Panc1 (cell line): ENCODE measurements around the gene EPS8L1. TPM values are rescaled to one million over a fixed set of nuclear protein-coding genes. Genes with fewer than 3 reads are reported as not detected.

Experiments used
- ATAC-seq: fragments of 200-7000 bp; cut with Tn5 transposase; 2 replicates; pipeline ENCODE4 v1.9.1; 2020; ENCODE audit warnings: mild to moderate bottlenecking, moderate library complexity
- BruUV-seq: library from RNA; stranded (reverse); fragments of 400-500 nt; replicated peaks from 2 replicates; lab custom pipeline; 2021; lab: Mats Ljungman, UMichigan
- CTCF ChIA-PET: fragments of 300-600 bp; sonication (Branson Sonifier 250); formaldehyde crosslinking; loops from one replicate; lab custom pipeline; 2022; ENCODE audit warnings: antibody characterized with exemption; lab: Charles Lee
- POLR2A ChIA-PET: fragments of 300-600 bp; sonication (Branson Sonifier 250); formaldehyde crosslinking; loops from one replicate; lab custom pipeline; 2022; ENCODE audit warnings: antibody characterized with exemption; lab: Charles Lee
- DNase-seq: peaks from one replicate; pipeline ENCODE4 v3.0.0-alpha.2; 2010; ENCODE audit warnings: low read depth, low spot score
- H3K27ac ChIP-seq: 2 replicates; pipeline ENCODE4 v1.5.1; 2011; ENCODE audit warnings: mild to moderate bottlenecking, low read length, inconsistent platforms
- H3K27me3 ChIP-seq: fragments of 200-500 bp; sonication (Bioruptor generic); 2 replicates; pipeline ENCODE4 v1.6.0; 2014; ENCODE audit warnings: low read length, inconsistent platforms; ENCODE audit not compliant: control insufficient read depth, insufficient read depth
- H3K36me3 ChIP-seq: fragments of 200-500 bp; sonication (Bioruptor generic); 2 replicates; pipeline ENCODE4 v1.5.1; 2014; ENCODE audit warnings: inconsistent platforms, mild to moderate bottlenecking, low read length, moderate library complexity; ENCODE audit not compliant: control insufficient read depth, insufficient read depth
- H3K4me1 ChIP-seq: 2 replicates; pipeline ENCODE4 v1.5.1; 2011; ENCODE audit warnings: inconsistent platforms, mild to moderate bottlenecking, low read length, moderate library complexity; ENCODE audit not compliant: control insufficient read depth, insufficient read depth
- H3K4me3 ChIP-seq, 2 experiments: 2 replicates each; pipeline ENCODE4 v1.5.1; 2011 to 2012; ENCODE audit warnings: low read depth in 2 of 2, low read length in 2 of 2, mild to moderate bottlenecking in 2 of 2, inconsistent platforms in 1 of 2, moderate library complexity in 1 of 2
- H3K9me3 ChIP-seq: fragments of 200-500 bp; sonication (Bioruptor generic); 2 replicates; pipeline ENCODE4 v1.5.1; 2014; ENCODE audit warnings: low read depth, mild to moderate bottlenecking, inconsistent platforms, low read length, moderate library complexity; ENCODE audit not compliant: control insufficient read depth, insufficient read depth
- CTCF ChIP-seq: fragments of 450-650 bp; IDR thresholded peaks from 2 replicates; pipeline ENCODE4 v1.5.1; 2017; ENCODE audit warnings: mild to moderate bottlenecking
- POLR2AphosphoS5 ChIP-seq: IDR thresholded peaks from 2 replicates; pipeline ENCODE4 v1.6.1; 2012; ENCODE audit warnings: mild to moderate bottlenecking, low read depth, low read length, moderate library complexity
- REST ChIP-seq, 2 experiments: IDR thresholded peaks; 2 replicates each; pipeline ENCODE4 v1.6.1; 2011 to 2012; ENCODE audit warnings: low read depth in 2 of 2, control low read depth in 1 of 2, low read length in 1 of 2, mild to moderate bottlenecking in 1 of 2, moderate library complexity in 1 of 2; ENCODE audit not compliant: insufficient read depth in 1 of 2
- SIN3A ChIP-seq: IDR thresholded peaks from 2 replicates; pipeline ENCODE4 v1.6.1; 2012; ENCODE audit warnings: low read depth, mild to moderate bottlenecking, low read length, moderate library complexity, borderline replicate concordance; ENCODE audit not compliant: insufficient read depth
- TCF7L2 ChIP-seq: IDR thresholded peaks from 2 replicates; pipeline ENCODE4 v1.6.1; 2011; ENCODE audit warnings: mild to moderate bottlenecking, low read depth, low read length, inconsistent platforms
- in situ Hi-C: cut with HindIII; loops from 2 replicates; pipeline ENCODE4 v1.10.0; 2016; ENCODE audit warnings: low sequenced_read_pairs, low pct_unique_long_range_greater_than_20kb
- intact Hi-C: fragments of 100-400 bp; cut with micrococcal nuclease; formaldehyde crosslinking; loops from one replicate; pipeline ENCODE4 v1.10.0; 2022; ENCODE audit not compliant: unreplicated experiment
- total RNA-seq: library from RNA; stranded (reverse); gene quantifications from one replicate; pipeline ENCODE4 v1.2.1, GENCODE V29; 2021; ENCODE audit not compliant: unreplicated experiment

EPS8L1 gene
- total RNA-seq, 1 experiment from 2014 or later, result 11.0 TPM

- DNase-seq (no peak), ATAC-seq (no peak)
- no peak overlapping the region for H3K4me3 ChIP-seq
- in situ Hi-C loops (no loop called here), intact Hi-C loops (no loop called here)
- BruUV-seq, result no TSS peak
- H3K27me3 ChIP-seq, result no peaks in the 10 kb centered on the region
- H3K4me1 ChIP-seq, result peaks cover 29% of the 10 kb centered on the region
- no peak for TF ChIP-seq POLR2AphosphoS5
- TF ChIP-seq REST (IDR thresholded peaks at IDR 0.05; ENCODE audit: insufficient read depth in 1 of 2, low read depth in 2 of 2, low read length in 1 of 2), result no peak
- TF ChIP-seq TCF7L2, result no peak
- TF ChIP-seq SIN3A, result no peak
- no peak for TF ChIP-seq CTCF
- POLR2A ChIA-PET, result no interaction called here
- peak overlapping the region; percentile 18 for H3K27ac ChIP-seq
- CTCF ChIA-PET, result no interaction called here
- no peaks in the 10 kb centered on the region for H3K36me3 ChIP-seq
- H3K9me3 ChIP-seq, result no peaks in the 10 kb centered on the region
Observed at GRCh38 chr19:55071913-55072312, 3.8 kb upstream of the EPS8L1 start.

- H3K27ac ChIP-seq, result no peak overlapping the region
Observed at GRCh38 chr19:55076321-55076720, 652 bp downstream of the EPS8L1 start.

More at GRCh38 chr19:55076321-55076720, 652 bp downstream of the EPS8L1 start:
- BruUV-seq, result no TSS peak
- intact Hi-C loops (no loop called here), in situ Hi-C loops (no loop called here)
- ATAC-seq (no peak), DNase-seq (no peak)
- POLR2A ChIA-PET, result no interaction called here
- CTCF ChIA-PET, result interaction anchor here (1.1 kb wide), 1 partner anchor 9 kb away, joined by 3 read pairs; no protein-coding TSS in a partner anchor
- Histone ChIP-seq H3K9me3 (no peaks in the 10 kb centered on the region), H3K4me1 (peaks cover 8% of the 10 kb centered on the region), H3K4me3 (no peak overlapping the region), H3K27me3 (no peaks in the 10 kb centered on the region), H3K36me3 (no peaks in the 10 kb centered on the region)
- TF ChIP-seq REST (IDR thresholded peaks at IDR 0.05; ENCODE audit: insufficient read depth in 1 of 2, low read depth in 2 of 2, low read length in 1 of 2) (no peak), SIN3A (no peak)
